Measurements from ENCODE around the gene PYGM. TPM values are rescaled to one million over a fixed set of nuclear protein-coding genes. Genes with fewer than 3 reads are reported as not detected.

PYGM gene
- total RNA-seq: under 0.01 and 0.20 TPM in 2 replicates

DNA sequence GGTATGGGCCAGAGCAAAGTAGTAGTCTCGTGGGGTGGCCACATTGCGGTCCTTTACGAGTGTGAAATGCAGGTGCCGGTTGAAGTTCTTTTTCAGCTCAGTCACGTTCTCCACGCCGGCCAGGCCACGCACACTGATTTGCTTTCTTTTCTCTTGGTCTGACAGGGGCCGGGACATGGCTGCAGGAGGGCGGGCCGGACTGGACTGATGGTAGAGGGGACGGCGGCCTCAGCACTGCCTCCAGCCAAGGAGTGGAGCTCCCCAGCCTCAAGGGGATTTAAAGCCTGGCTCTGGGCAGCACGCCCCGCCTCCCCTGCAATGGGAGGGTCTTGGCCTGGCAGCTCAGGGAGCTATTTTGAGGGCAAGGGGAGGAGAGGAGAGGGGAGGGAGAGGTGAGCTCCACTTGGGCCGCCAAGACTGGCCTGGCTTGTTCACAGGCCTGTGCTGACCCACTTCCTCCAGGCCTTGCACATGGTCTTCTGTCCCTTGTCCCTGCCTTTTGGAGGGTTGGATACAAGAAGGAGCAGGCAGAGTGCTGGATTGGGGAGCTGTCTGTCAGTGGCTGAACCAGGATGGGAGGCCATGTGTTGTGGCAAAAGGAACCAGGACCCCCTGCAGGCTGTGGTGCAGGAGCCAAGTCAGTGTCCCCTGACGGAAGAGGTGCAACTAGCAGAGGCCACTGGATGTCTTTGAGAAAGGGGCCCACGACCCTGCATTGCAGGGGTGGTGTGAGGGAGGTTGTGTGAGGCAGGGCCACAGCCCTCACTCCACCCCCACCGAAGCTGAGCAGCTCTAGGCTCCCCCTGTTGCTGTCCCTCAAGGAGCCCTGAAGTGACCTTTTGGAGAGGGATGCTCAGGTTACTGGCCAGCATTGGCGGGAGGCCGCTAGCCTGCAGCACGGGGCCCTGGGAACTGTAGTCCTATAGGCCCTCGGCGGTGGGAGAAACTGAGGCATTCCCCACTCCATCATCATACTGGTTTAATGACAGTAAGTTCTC, at the start of gene PYGM:
PYGM (minus strand) TSS at position 253 of the 998 bp plus-strand sequence; CDS start at position 177, 76 bp downstream.
- no peak for DNase-seq (ENCODE audit: low read depth in 2 of 2)

DNA sequence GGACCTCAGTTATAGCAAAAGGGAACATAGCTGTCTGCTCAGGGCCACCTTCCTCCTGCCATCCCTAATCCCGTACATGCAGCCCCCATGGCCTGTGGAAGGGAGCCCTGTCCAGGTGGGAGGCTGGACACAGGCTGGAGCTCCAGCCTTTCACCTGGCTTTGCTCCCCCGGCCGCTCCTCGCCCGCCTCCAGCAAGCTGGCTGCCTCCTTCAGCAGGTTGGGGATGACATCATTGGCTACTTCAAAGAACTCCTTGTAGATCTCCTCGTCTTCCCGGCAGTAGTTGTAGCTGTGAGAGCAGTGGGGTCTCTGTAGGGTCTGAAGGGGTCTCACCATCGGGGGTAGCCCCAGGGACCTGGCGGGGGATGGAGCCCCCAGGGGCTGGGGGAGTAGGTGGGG, 45.7 kb upstream of the PYGM start:
- no peak for DNase-seq (ENCODE audit: low read depth in 2 of 2)

DNA sequence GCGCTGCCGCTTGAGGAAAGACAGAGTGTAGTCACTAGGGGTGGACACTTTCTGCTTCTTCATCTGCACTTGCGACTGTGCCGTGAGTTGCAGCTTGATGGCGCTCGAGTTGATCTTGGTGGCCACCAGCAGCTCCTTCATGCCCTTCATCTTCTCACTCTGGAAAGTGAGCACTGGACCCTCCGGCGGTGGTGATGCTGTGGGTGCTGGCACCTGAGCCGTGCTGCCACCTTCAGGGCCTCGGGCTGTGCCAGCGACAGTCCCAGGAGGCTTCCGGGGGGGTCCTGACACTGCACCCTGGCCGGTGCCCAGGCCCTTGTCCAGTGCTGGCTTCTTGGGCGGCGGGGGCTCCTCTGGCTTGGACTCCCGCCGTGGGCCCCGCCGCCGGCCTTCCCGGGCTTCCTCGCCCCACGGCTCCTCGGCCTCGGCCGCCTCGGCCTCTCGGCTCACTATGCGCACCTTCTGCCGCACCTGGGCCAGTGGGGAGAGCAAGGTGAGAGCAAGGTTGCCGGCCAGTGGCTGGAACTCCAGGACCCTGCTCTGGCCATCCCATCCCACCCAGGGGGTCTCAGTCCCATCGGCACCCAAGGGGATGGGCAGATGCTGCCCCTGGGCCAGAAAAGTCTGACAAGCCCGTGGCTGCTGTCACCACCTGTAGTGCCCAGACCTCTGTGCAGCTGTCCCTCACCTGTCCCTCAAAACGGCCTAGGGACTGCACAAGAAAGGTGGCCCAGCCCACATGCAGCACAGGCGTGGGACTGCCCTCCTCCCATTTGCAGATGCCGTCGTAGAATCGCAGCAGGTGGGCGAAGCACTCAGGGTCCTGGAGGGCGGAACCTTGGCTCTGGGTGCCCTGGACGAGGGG, 44.8 kb upstream of the PYGM start:
- no peak for DNase-seq (ENCODE audit: low read depth in 2 of 2)

DNA sequence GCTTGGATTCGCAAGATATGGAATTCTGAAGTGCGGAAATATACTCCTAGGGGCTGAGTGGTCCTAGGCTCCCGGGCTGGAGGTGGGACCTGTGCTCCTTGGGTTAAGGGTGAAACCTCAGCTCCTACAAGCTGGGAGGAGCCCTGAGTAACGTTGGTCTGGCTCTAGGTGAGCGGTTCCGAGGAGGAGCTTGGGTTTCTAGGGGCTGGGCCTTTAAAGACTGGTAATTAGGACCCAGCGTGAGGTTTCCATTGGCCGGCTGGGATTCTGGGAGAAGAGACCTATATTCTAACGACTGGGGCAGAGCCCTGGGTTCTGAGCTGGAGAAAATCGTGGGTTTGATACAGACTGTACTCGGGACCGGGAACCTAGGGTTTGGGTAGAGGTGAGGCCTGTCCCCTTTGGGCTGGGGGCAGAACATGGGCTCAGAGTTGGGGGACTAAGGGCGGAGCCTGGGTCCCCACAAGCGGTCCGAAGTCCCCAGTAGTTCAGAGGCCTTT, 44.1 kb upstream of the PYGM start:
- no peak for DNase-seq (ENCODE audit: low read depth in 2 of 2)

DNA sequence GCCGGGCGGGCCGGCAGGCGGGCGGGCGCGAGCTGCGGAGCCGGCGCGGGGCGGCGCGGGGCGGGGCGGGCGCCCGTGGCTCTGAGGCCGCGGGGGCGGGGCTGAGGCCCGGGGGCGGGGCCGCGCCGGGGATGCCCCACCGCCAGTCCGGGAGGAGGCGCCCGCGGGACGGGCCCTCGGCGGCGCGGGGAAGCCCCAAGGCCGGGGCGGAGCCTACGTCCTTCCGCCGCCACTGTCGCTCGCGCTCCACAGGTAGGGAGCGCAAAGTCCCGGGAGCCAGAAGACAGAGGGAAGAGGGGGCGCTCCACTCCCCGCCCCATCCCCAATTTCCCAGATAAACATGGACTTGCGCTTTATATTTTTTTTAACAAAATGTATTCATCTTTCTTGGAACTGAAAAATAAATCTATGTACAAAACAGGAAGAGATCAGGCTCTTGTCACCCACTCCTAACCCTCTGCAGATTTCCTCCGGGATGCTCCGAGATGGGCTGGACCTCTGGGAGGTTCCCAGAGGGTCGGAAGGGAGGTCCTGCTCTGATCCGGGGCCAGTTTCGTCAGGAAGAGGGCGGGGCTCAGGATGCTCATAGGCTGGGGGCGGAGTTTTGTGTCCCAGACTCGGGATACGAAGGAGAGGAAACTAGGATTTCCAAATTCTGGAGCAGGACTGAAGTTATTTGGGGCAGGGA, 43.5 kb upstream of the PYGM start, which contains the start of gene MAP4K2:
MAP4K2 (minus strand) TSS at position 57 of the 688 bp plus-strand sequence. CDS start 65 bp downstream, outside the sequence.
- DNase-seq (ENCODE audit: low read depth in 2 of 2): peak; percentile 74 to 83

DNA sequence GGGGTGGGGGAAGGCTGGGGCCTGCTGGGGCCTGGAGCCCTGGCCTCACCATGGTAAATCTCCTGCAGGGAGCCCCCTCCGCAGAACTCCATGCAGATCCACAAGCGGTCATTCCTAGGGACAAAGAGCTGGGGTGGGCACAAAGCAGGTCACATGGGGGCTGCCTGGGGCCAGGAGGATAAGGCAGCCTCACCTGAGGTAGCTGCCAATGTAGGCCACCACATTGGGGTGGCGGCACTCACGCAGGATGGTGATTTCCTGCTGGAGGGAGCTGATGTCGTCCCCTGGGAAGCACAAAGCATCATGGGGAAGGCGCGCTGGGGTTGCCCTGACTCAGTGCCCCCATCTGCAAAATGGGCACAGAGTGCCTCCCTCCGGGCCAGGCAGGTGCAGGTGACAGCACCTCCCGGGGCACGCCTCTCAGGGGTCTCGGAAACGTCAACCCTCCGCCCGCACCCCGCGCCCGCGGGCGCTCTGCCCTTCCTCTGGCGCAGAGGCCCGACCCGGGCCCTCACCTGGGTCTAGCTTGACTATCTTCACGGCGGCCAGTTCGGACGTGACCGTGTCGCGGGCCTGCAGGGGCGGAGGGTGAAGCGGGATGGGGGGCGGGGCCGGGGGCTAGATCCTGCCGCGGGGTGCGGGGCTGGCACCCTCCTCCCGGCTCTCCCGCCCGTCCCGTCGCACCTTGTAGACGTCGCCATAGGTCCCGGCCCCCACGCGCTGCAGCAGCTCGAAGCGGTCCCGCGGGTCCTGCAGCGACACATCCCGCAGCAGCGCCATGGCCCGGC, 42.8 kb upstream of the PYGM start:
- no peak for DNase-seq (ENCODE audit: low read depth in 2 of 2)

DNA sequence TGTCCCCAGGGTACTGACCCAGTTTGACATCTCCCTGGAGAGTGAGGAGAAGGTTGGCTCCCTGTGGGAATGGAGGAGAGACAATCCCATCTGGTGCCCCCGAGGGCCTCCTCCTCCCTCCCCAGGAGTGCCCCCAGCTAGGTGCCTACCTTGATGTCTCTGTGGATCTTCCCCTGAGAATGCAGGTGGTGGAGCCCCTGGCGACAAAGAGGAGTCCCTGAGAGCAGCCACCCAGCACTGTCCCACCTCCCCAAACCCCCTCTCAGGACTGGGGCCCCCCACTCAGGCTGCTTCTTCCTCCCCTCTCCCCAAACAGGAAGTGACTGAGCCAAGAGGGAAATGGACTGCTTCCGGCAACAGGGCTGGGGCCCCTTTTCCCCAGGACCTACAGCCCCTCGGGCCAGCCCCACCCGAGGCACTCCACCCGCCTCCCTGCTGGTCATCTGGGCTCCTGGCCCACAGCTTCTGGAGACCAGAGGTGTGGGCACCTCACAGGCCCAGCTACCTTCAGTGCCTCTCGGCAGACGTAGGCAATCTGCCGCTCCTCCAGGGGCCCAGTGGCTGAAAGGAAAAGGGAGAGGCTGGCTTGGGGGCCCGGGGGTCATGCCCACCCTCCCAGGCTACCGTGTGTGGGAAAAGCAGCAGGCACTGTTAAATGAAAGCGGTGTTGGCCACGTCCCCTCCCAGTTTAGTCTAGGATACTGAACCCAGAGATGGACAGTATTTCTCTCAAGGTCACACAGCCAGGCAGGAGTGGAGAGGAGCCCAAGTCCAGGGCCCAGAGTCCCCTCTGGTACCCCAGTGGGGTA, 42.0 kb upstream of the PYGM start:
- DNase-seq (ENCODE audit: low read depth in 2 of 2): peak; percentile 62 to 63

DNA sequence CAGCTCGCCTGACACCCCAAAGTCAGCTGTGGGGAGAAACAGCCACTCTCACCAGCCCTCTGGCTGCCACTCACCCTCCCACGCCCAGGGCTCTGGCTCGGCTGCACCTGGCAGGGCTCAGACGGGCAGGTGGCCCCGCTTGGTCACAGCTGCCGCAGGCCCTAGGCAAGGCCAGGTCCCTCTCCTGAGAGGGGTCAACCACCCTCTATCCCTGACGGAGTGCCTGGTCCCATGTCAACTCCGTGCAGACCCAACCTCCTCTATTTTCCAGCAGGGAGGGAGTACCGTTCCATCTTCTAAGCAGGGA, 41.3 kb upstream of the PYGM start:
- no peak for DNase-seq (ENCODE audit: low read depth in 2 of 2)

DNA sequence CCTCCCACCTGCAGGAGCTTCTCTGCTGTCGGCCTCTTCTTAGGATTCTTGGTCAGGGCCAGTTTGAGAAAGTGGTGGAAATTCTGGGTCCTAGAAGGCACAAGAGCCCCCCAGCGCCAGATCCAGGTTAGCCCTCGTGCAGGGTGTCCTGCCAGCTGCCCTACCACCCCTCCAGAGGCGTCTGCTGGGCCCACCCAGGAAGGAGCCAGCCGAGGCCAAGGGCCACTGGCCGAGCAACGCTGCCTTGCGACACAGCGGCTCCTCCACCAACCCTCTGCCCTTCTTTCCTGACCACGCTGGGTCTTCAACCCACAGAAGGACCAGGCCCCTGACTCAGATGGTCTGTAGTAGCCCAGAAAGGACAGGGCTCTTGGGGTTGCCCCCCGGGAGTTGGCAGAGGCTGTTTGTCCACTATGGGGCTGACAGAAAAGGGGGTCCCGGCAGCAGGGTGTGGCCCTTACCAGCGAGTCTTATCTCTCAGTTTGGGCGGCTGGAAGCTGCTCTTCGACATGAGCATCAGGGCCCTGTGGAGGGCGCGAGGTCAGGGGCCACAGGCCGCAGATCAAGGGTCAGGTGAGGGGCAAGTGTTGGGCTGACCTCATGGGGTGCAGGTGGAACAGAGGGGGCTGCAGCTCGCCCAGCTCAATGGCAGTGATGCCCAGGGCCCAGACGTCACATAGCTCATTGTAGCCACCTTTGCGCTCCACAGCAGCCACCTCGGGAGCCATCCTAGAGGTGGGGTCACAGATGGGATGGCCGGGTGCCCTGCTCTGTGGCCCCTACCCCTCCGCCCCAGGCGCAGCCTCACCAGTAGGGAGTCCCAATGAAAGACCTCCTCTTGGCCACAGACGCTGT, 40.8 kb upstream of the PYGM start:
- DNase-seq (ENCODE audit: low read depth in 2 of 2): no peak

DNA sequence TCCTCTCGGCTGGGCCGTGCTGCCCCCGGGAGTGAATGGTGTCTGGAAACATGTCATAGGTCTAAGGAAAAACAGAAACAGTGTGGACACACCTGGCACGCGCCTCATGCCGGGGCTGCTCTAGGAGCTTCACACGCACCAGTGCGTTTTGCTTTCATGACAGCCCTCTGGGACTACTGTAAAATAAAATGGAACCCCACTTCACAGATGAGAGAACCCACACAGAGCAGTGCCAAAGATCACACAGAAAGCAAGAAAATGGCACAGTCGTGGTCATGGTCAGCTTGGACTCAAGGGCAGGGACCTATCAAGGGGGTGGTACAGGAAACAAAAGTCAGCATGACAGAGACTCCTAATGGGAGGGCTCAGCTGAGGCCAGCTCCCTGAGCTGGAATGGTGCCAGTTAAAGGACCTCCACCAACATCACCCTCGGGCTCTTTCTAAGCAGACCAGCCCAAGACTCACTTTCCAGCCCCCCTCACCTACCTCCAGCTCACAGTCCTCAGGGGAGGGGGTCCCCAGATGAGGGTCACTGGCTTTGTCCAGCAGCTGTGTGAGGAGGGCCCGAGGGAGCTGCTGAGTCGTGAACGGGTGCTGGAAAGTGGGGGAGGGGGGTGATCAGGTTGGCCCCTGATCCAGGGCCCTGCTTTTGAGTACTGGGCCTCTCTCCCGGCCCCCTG, 40.0 kb upstream of the PYGM start:
- peak; percentile 60 to 65 for DNase-seq (ENCODE audit: low read depth in 2 of 2)

DNA sequence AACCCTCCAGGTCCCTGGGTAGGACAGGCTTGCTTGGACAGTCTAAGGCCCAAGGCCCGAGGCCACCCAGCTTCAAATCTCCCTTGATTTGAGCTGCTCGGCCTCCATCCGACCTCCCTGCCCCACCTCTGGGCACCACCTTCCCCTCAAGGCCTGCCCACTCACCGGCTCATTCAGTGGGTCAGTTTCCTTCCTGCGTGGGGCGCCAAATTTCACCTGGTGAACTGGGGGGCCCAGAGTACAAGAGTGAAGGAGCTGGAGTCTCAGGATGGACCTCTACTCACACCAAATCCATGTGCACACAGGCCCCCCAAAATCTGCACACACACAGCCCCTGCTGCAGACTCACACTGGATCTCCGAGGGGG, 39.5 kb upstream of the PYGM start:
- DNase-seq (ENCODE audit: low read depth in 2 of 2): no peak

DNA sequence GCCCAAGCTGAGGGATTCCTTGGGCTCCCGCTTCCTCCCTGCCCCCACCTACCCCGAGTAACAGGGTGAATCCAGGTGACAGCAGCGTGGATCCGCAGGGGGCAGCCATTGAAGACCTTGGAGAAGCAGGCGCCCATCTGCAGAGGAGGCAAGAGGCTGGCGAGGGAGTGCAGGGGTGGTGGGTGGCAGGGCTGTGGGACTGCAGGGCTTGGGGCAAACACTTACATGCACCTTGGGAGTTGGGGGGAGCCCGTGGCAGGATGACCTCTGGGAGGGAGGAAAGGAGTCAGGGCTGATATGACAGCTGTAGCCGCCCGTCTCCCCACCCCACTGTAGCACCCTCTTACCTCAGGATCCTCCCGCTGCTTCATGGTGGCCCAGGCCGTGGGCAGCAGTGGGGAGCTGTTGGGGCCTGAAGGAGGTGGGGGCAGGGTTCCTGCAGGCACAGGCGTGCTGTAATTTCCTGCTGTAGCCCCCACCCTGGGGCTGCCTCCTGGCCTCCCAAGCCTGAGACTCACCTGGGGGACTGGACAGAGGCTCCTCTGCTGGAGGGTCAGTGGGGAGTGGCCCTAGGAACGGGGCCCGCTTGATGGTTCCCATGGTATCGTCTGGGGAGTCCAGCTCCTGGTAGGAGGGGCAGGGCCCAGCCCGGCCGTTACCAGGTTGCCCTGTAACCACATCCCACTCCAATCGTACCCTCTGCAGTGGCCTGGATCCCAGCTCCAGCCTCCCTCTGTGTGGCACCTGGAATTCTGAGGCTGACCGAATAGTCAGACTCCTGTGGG, 37.2 kb upstream of the PYGM start:
- no peak for DNase-seq (ENCODE audit: low read depth in 2 of 2)

DNA sequence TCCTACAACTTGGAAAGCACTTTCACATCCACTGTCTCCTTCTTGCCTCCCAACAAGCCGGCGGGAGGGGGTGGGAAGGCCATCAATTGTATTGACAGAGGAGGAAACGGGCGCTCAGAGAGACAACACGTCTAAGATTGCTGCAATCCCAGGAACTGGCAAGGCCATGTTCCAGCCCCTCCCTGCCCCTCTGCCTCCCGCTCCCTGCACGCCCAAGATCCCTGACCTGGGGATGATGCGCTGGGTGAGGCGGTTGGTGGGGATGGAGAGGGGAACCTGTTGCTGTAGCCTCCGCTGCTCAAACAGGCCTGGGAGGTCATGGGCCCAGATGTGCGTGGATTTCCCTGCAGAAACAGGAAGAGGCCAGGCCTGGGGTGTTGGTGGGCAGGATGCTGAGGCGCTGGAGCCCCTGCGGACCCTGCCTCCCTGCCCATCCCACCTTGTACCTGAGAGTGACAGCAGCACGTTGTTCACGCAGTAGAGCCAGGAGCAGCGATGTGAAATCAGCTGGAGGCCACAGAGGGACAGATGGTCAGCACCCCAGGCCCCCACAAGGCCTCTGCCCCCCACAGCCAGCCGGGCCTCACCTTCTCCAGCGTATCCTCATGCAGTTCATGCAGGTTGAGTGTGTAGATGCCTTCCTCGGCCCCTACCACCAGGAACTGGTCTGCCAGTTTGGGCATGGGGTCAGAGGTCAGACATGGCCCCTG, 36.4 kb upstream of the PYGM start:
- no peak for DNase-seq (ENCODE audit: low read depth in 2 of 2)

DNA sequence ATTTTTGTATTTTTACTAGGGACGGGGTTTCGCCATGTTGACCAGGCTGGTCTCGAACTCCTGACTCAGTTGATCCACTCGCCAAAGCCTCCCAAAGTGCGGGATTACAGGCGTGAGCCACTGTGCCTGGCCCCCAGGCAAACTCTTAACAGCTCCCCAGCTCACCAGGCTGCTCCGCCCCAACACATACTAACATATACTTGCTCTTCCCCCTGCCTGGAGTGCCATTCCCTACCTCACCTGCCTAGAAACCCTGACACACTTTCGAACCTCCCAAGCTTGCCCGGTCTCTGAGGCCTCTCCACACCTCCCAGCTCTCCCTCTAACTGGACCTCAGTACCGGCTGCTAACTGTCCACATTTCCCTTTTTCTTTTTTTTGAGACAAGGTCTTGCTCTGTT, 34.8 kb upstream of the PYGM start:
- DNase-seq (ENCODE audit: low read depth in 2 of 2): no peak

DNA sequence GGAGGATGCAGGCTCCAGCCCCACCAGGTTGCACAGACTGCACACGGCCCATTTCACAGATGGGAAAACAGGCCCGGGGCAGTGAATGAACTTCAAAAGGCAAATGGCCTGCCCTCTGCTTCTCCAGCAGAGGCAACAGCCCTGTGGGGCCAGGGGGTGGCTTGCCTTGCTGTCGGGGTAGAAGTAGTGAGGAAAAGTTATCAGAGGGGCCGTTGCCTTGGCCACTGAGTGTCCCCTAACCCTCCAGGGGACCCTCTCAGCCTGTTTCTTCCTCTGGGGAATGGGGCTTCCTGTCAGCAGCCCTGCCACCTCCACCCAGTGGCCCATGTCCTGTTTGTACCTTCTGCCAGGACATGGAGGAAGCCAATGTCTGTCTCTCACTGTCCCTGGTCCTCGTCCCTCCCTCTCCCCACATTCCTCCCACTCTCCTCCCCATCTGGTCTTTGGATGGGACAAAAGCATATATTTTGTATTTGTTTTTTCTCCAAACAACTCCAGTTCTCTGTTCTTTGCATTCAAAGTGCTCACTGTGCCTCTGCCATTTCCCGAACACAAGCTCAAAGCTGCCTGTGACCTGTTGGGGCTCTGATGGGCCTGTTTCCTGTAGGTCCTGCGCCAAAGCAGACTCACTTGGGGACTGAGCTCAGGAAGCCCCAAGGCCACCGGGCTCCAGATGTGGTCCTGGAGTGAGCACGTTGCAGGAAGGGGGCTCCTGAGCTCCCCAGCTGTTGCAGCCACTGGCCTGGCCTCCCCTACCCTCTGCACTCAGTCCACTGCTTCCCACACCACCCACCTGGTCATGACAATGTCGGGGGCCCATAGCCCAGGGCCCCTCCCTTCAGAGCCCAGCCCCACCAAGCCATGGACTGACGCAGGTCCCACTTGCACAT, 33.7 kb upstream of the PYGM start:
- peak in 1 of 2 donors; percentile 61 for DNase-seq (ENCODE audit: low read depth in 2 of 2)

DNA sequence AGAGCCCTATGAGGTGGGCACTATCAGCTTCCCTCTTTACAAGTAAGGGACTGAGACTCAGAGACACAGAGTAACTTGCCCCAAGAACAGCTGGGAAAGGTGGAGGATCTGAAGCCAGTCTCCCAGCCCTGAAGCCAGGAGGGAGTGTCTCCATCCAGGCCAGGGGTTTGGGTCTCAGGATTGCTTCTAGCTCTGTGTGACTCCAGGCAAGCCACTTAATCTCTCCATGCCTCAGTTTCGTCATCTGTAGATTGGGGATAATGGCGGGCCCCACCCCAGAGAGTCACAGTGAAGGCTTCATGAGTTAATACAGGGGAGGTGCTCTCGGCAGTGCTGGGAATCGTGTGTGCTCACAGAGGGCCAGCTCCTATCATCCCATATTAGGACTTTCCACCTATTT, 32.7 kb upstream of the PYGM start:
- no peak for DNase-seq (ENCODE audit: low read depth in 2 of 2)

All from lung microvascular endothelial cell (primary cell).